SK-N-SH (cell line): ENCODE data around the gene SLCO2A1. TPM values are rescaled to one million over a fixed set of nuclear protein-coding genes. Genes with fewer than 3 reads are reported as not detected.

Source experiments
- CTCF ChIA-PET: fragments of 300-600, 350-600 bp; formaldehyde crosslinking; extraction: SDS; loops from one replicate; lab custom pipeline; 2021; lab: Yijun Ruan, JAX
- POLR2A ChIA-PET: fragments of 350-600 bp; sonication (Branson Sonifier 250); formaldehyde crosslinking; extraction: SDS; loops from one replicate; lab custom pipeline; 2020; ENCODE audit warnings: antibody characterized with exemption, inconsistent platforms; lab: Yijun Ruan, JAX
- DNase-seq: peaks from one replicate; pipeline ENCODE4 v3.0.0; 2012
- H2AFZ ChIP-seq: fragments of 200-600 bp; sonication (generic); 2 replicates; pipeline ENCODE4 v1.8.1; 2016; ENCODE audit warnings: antibody characterized with exemption, mild to moderate bottlenecking, low read depth
- H3F3A ChIP-seq: fragments of 200-600 bp; sonication (generic); replicated peaks from 2 replicates; pipeline ENCODE3; 2016; ENCODE audit warnings: antibody characterized with exemption, mild to moderate bottlenecking; ENCODE audit not compliant: insufficient read depth
- H3K27ac ChIP-seq, 2 experiments: fragments of 200-500 bp in 1 of 2; fragments of 200-600 bp in 1 of 2; sonication (Bioruptor generic) in 1 of 2; sonication (generic), shearing (Covaris generic) in 1 of 2; 2 replicates each; pipeline versions ENCODE4 v1.5.1 to v1.6.1; 2014 to 2016; ENCODE audit warnings: low read depth in 2 of 2, inconsistent platforms in 1 of 2, low read length in 1 of 2, mild to moderate bottlenecking in 1 of 2, mixed read lengths in 1 of 2
- H3K27me3 ChIP-seq: fragments of 200-600 bp; sonication (generic), shearing (Covaris generic); 2 replicates; pipeline ENCODE4 v1.6.1; 2016; ENCODE audit warnings: mixed run types; ENCODE audit not compliant: insufficient read depth
- H3K36me3 ChIP-seq, 2 experiments: fragments of 200-500 bp in 1 of 2; fragments of 200-600 bp in 1 of 2; sonication (Bioruptor generic) in 1 of 2; sonication (generic) in 1 of 2; replicated peaks in 1 of 2; 2 replicates each; pipeline versions ENCODE3 to v1.5.1; 2014 to 2016; ENCODE audit warnings: low read length in 1 of 2, mild to moderate bottlenecking in 1 of 2; ENCODE audit not compliant: insufficient read depth in 2 of 2, control insufficient read depth in 1 of 2
- H3K4me1 ChIP-seq, 2 experiments: fragments of 200-500 bp in 1 of 2; fragments of 200-600 bp in 1 of 2; sonication (Bioruptor generic) in 1 of 2; sonication (generic), shearing (Covaris generic) in 1 of 2; 2 replicates each; pipeline versions ENCODE4 v1.5.1 to v1.6.1; 2014 to 2016; ENCODE audit warnings: low read depth in 1 of 2, low read length in 1 of 2, mixed run types in 1 of 2; ENCODE audit not compliant: insufficient read depth in 2 of 2, control insufficient read depth in 1 of 2
- H3K4me2 ChIP-seq: fragments of 200-600 bp; sonication (generic), shearing (Covaris generic); 2 replicates; pipeline ENCODE4 v1.6.1; 2017; ENCODE audit warnings: mixed run types
- H3K4me3 ChIP-seq, 2 experiments: fragments of 200-500 bp in 1 of 2; fragments of 200-600 bp in 1 of 2; sonication (Bioruptor generic) in 1 of 2; sonication (generic), shearing (Covaris generic) in 1 of 2; 2 replicates each; pipeline versions ENCODE4 v1.5.1 to v1.8.1; 2014 to 2016; ENCODE audit warnings: low read depth in 2 of 2, inconsistent platforms in 1 of 2, low read length in 1 of 2, mild to moderate bottlenecking in 1 of 2, mixed read lengths in 1 of 2, moderate library complexity in 1 of 2
- H3K79me2 ChIP-seq: fragments of 200-600 bp; sonication (generic); 2 replicates; pipeline ENCODE4 v1.8.1; 2017; ENCODE audit warnings: mild to moderate bottlenecking; ENCODE audit not compliant: insufficient read depth
- H3K9ac ChIP-seq: fragments of 200-600 bp; sonication (generic); 2 replicates; pipeline ENCODE4 v1.6.1; 2017; ENCODE audit warnings: mixed run types
- H3K9me2 ChIP-seq: fragments of 200-600 bp; sonication (generic); 2 replicates; pipeline ENCODE4 v1.6.1; 2017; ENCODE audit warnings: mixed run types
- H3K9me3 ChIP-seq: fragments of 200-600 bp; sonication (generic); 2 replicates; pipeline ENCODE4 v1.6.1; 2017; ENCODE audit warnings: mixed run types, mild to moderate bottlenecking, moderate library complexity
- H4K20me1 ChIP-seq: fragments of 200-600 bp; sonication (generic); 2 replicates; pipeline ENCODE4 v1.6.1; 2017; ENCODE audit warnings: mild to moderate bottlenecking, mixed run types; ENCODE audit not compliant: insufficient read depth
- EP300 ChIP-seq, 2 experiments: IDR thresholded peaks; 2 replicates each; pipeline versions ENCODE4 v1.4.0 to v1.6.1; 2012; ENCODE audit warnings: borderline replicate concordance in 1 of 2, low read depth in 1 of 2, low read length in 1 of 2
- EZH2phosphoT487 ChIP-seq: fragments of 200-600 bp; sonication (generic); IDR thresholded peaks from 2 replicates; pipeline ENCODE4 v1.6.1; 2017; ENCODE audit warnings: low read depth, mixed run types, mild to moderate bottlenecking, antibody characterized with exemption, moderate library complexity, borderline replicate concordance
- FOXM1 ChIP-seq: IDR thresholded peaks from 2 replicates; pipeline ENCODE4 v1.4.0; 2012; ENCODE audit warnings: low read depth, mild to moderate bottlenecking
- GATA2 ChIP-seq: sonication (generic); formaldehyde crosslinking; IDR thresholded peaks from 2 replicates; pipeline ENCODE4 v1.5.0; 2020; ENCODE audit warnings: mild to moderate bottlenecking, missing genetic modification reagents
- IRF3 ChIP-seq: fragments of 150-350 bp; IDR thresholded peaks from 2 replicates; pipeline ENCODE4 v1.6.1; 2016; ENCODE audit warnings: mild to moderate bottlenecking, low read depth, low read length
- MAX ChIP-seq: IDR thresholded peaks from 2 replicates; pipeline ENCODE4 v1.4.0; 2012; ENCODE audit warnings: low read depth
- MEF2A ChIP-seq: IDR thresholded peaks from 2 replicates; pipeline ENCODE4 v1.4.0; 2012; ENCODE audit warnings: low read depth, borderline replicate concordance
- NFIC ChIP-seq: IDR thresholded peaks from 2 replicates; pipeline ENCODE4 v1.4.0; 2012; ENCODE audit warnings: borderline replicate concordance
- NRF1 ChIP-seq: IDR thresholded peaks from 2 replicates; pipeline ENCODE4 v1.6.1; 2012; ENCODE audit warnings: low read depth, mild to moderate bottlenecking, low read length
- REST ChIP-seq: IDR thresholded peaks from 2 replicates; pipeline ENCODE4 v1.6.1; 2012; ENCODE audit warnings: mild to moderate bottlenecking, low read depth, low read length, moderate library complexity
- RFX5 ChIP-seq: IDR thresholded peaks from 2 replicates; pipeline ENCODE4 v1.6.1; 2012; ENCODE audit warnings: mild to moderate bottlenecking, improper control_type of control experiment, low read length
- RXRA ChIP-seq: IDR thresholded peaks from 2 replicates; pipeline ENCODE4 v1.4.0; 2012; ENCODE audit warnings: low read depth, mild to moderate bottlenecking, borderline replicate concordance
- SIN3A ChIP-seq: IDR thresholded peaks from 2 replicates; pipeline ENCODE4 v1.6.1; 2012; ENCODE audit warnings: low read depth, mild to moderate bottlenecking, low read length, moderate library complexity, borderline replicate concordance
- TAF1 ChIP-seq: IDR thresholded peaks from 2 replicates; pipeline ENCODE4 v1.6.1; 2012; ENCODE audit warnings: low read depth, mild to moderate bottlenecking, low read length, moderate library complexity, borderline replicate concordance
- TCF12 ChIP-seq: IDR thresholded peaks from 2 replicates; pipeline ENCODE4 v1.4.0; 2012
- USF1 ChIP-seq: IDR thresholded peaks from 2 replicates; pipeline ENCODE4 v1.4.0; 2012; ENCODE audit warnings: low read depth, borderline replicate concordance
- ZBTB33 ChIP-seq: IDR thresholded peaks from 2 replicates; pipeline ENCODE4 v1.4.0; 2012; ENCODE audit warnings: low read depth, borderline replicate concordance
- WGBS: methylation state at CpG from one replicate; pipeline ENCODE4 v1.1.6; 2017; ENCODE audit warnings: low lambda C conversion rate; 5-methylcytosine and 5-hydroxymethylcytosine counted together
- polyA plus RNA-seq, 3 experiments: library from polyadenylated mRNA; depleted of rRNA; stranded (reverse); fragments of >200 nt; gene quantifications; 2 replicates each; pipeline ENCODE4 v1.2.3, GENCODE V29; 2012

The SLCO2A1 gene
- polyA plus RNA-seq, 1 of the 3 experiments (the other 2 are of a cell fraction), result 9.3 TPM

- POLR2A ChIA-PET, result no interaction called here
- Histone ChIP-seq H3K9me3 (no peaks in the 10 kb centered on the region), H3K4me1 (peaks cover 0 to 6% of the 10 kb centered on the region in 2 experiments; a peak in 1 of 4 replicates), H3K79me2 (no peaks in the 10 kb centered on the region), H3K4me2 (no peak overlapping the region), H3K27me3 (peaks cover 4% of the 10 kb centered on the region; the same call in 1 of the 2 replicates), H3K4me3 (no peak overlapping the region), H3K27ac (no peak overlapping the region), H2AFZ (no peak overlapping the region), H3K9me2 (no peaks in the 10 kb centered on the region), H3F3A (no peaks in the 10 kb centered on the region), H3K36me3 (no peaks in the 10 kb centered on the region), H4K20me1 (no peaks in the 10 kb centered on the region), H3K9ac (no peak overlapping the region)
- CTCF ChIA-PET, result interaction anchor here (1.2 kb wide), 1 partner anchor 89 kb away, joined by 4 read pairs; no protein-coding TSS in a partner anchor
- whole genome bisulfite sequencing, result 90% methylated on average over 8 of the region's 8 CpGs
- no peak for DNase-seq
- TF ChIP-seq TAF1 (no peak), EZH2phosphoT487 (no peak), MAX (no peak), IRF3 (no peak), EP300 (IDR thresholded peaks at IDR 0.05; ENCODE audit: borderline replicate concordance in 1 of 2, low read depth in 1 of 2, low read length in 1 of 2) (no peak), USF1 (no peak)
Measured at GRCh38 chr3:134033315-134033996, 3.7 kb upstream of the SLCO2A1 start.

GRCh38 chr3:134031348-134031915 is 1.7 kb upstream of the SLCO2A1 start:
- Histone ChIP-seq H3F3A (no peaks in the 10 kb centered on the region), H4K20me1 (no peaks in the 10 kb centered on the region), H3K27ac (no peak overlapping the region), H3K79me2 (no peaks in the 10 kb centered on the region), H3K9ac (no peak overlapping the region), H3K9me3 (no peaks in the 10 kb centered on the region), H3K4me1 (peaks cover 0 to 6% of the 10 kb centered on the region in 2 experiments; a peak in 1 of 4 replicates), H2AFZ (no peak overlapping the region), H3K36me3 (no peaks in the 10 kb centered on the region), H3K4me2 (no peak overlapping the region), H3K4me3 (no peak overlapping the region), H3K9me2 (no peaks in the 10 kb centered on the region), H3K27me3 (peaks cover 4% of the 10 kb centered on the region; the same call in 1 of the 2 replicates)
- 93% methylated on average over 2 of the region's 4 CpGs for WGBS
- ChIA-PET CTCF (interaction anchor here (0.7 kb wide), 1 partner anchor 34 kb away, joined by 3 read pairs; no protein-coding TSS in a partner anchor), POLR2A (no interaction called here)
- no peak for DNase-seq
- TF ChIP-seq TCF12 (no peak), SIN3A (no peak), NRF1 (no peak), IRF3 (no peak), MEF2A (no peak), GATA2 (no peak), REST (no peak), FOXM1 (no peak), RXRA (no peak), RFX5 (no peak), ZBTB33 (no peak), NFIC (no peak)
